Endothelial cell of umbilical vein (primary cell): ENCODE measurements around the gene SORT1. TPM values are rescaled to one million over a fixed set of nuclear protein-coding genes. Genes with fewer than 3 reads are reported as not detected.
A peak's percentile ranks its signal among the peaks of the same experiment; 100 is the strongest.

Experiments used
- BruUV-seq: library from RNA; stranded (reverse); fragments of 400-500 nt; replicated peaks from 2 replicates; lab custom pipeline; 2021; lab: Mats Ljungman, UMichigan
- CTCF ChIA-PET: fragments of 300-600, 350-600 bp; sonication (Branson Sonifier 250); formaldehyde crosslinking; loops from one replicate; lab custom pipeline; 2021; ENCODE audit warnings: antibody characterized with exemption, inconsistent platforms; lab: Charles Lee
- POLR2A ChIA-PET: fragments of 300-600, 350-600 bp; sonication (Branson Sonifier 250); formaldehyde crosslinking; loops from one replicate; lab custom pipeline; 2021; ENCODE audit warnings: antibody characterized with exemption, inconsistent platforms; lab: Charles Lee
- DNase-seq: peaks from one replicate; pipeline ENCODE4 v3.0.0-alpha.2; 2011; ENCODE audit warnings: low read depth, low spot score
- FAIRE-seq: peaks from 2 replicates; lab custom pipeline; 2011; peaks lifted over from hg19 to GRCh38; lab: Jason Lieb, UNC
- H2AFZ ChIP-seq: 2 replicates; pipeline ENCODE4 v1.6.0; 2012; ENCODE audit warnings: low read depth, low read length, control low read depth, inconsistent platforms
- H3K27ac ChIP-seq: 2 replicates; pipeline ENCODE4 v1.5.1; 2011; ENCODE audit warnings: low read depth, mild to moderate bottlenecking, control low read depth, low read length, moderate library complexity; ENCODE audit not compliant: insufficient read depth
- H3K27me3 ChIP-seq, 2 experiments: 2 replicates each; pipeline versions ENCODE4 v1.6.0 to v1.6.1; 2011; ENCODE audit warnings: low read length in 2 of 2, mixed read lengths in 1 of 2; ENCODE audit not compliant: control insufficient read depth in 2 of 2, insufficient read depth in 2 of 2
- H3K36me3 ChIP-seq, 2 experiments: 2 replicates in 1 of 2; 3 replicates in 1 of 2; pipeline ENCODE4 v1.5.1; 2011; ENCODE audit warnings: low read length in 2 of 2, mild to moderate bottlenecking in 1 of 2, moderate library complexity in 1 of 2; ENCODE audit not compliant: control insufficient read depth in 2 of 2, insufficient read depth in 2 of 2; ENCODE audit errors: extremely low read depth in 1 of 2
- H3K4me1 ChIP-seq: 3 replicates; pipeline ENCODE4 v1.5.1; 2011; ENCODE audit warnings: mild to moderate bottlenecking, low read length; ENCODE audit not compliant: control insufficient read depth, insufficient read depth; ENCODE audit errors: extremely low read depth
- H3K4me2 ChIP-seq: 2 replicates; pipeline ENCODE4 v1.6.1; 2011; ENCODE audit warnings: low read length, control low read depth, mixed read lengths; ENCODE audit not compliant: insufficient read depth
- H3K4me3 ChIP-seq, 3 experiments: fragments of 200-600 bp in 1 of 3; sonication (generic), shearing (Covaris generic) in 1 of 3; replicated peaks in 1 of 3; 2 replicates each; pipeline ENCODE4 v1.5.1; 2011 to 2016; ENCODE audit warnings: control low read depth in 3 of 3, low read length in 3 of 3, mild to moderate bottlenecking in 2 of 3, inconsistent platforms in 1 of 3, low read depth in 1 of 3, moderate library complexity in 1 of 3; ENCODE audit not compliant: insufficient read depth in 1 of 3
- H3K79me2 ChIP-seq: 2 replicates; pipeline ENCODE4 v1.6.0; 2012; ENCODE audit warnings: low read length, inconsistent platforms; ENCODE audit not compliant: control insufficient read depth, insufficient read depth
- H3K9ac ChIP-seq: replicated peaks from 2 replicates; pipeline ENCODE3; 2011; ENCODE audit warnings: low read length, control low read depth; ENCODE audit not compliant: insufficient read depth; ENCODE audit errors: extremely low read depth
- H3K9me1 ChIP-seq: replicated peaks from 3 replicates; pipeline ENCODE4 v1.6.0; 2011; ENCODE audit warnings: mild to moderate bottlenecking, low read length; ENCODE audit not compliant: control insufficient read depth, insufficient read depth; ENCODE audit errors: extremely low read depth
- H3K9me3 ChIP-seq: replicated peaks from 2 replicates; pipeline ENCODE4 v1.5.1; 2012; ENCODE audit warnings: low read length, inconsistent platforms; ENCODE audit not compliant: control insufficient read depth, insufficient read depth
- H4K20me1 ChIP-seq: replicated peaks from 2 replicates; pipeline ENCODE3; 2011; ENCODE audit warnings: mild to moderate bottlenecking, low read length; ENCODE audit not compliant: control insufficient read depth, insufficient read depth; ENCODE audit errors: extremely low read depth
- CTCF ChIP-seq, 2 donors: IDR thresholded peaks; 1 replicate in 1 of 2; 2 replicates in 1 of 2; pipeline ENCODE4 v1.5.1; 2011; ENCODE audit warnings: low read length in 2 of 2, mild to moderate bottlenecking in 2 of 2, moderate library complexity in 2 of 2, control low read depth in 1 of 2, inconsistent platforms in 1 of 2, low read depth in 1 of 2; ENCODE audit not compliant: insufficient read depth in 1 of 2; ENCODE audit errors: extremely low read depth in 1 of 2
- EZH2 ChIP-seq: IDR thresholded peaks from 2 replicates; pipeline ENCODE4 v1.6.1; 2012; ENCODE audit warnings: borderline replicate concordance, low read depth, mild to moderate bottlenecking, moderate library complexity, low read length, inconsistent platforms; ENCODE audit not compliant: severe bottlenecking
- GATA2 ChIP-seq: IDR thresholded peaks from 2 replicates; pipeline ENCODE4 v1.7.0; 2011; ENCODE audit warnings: low read depth, mild to moderate bottlenecking, moderate library complexity, mixed read lengths, low read length; ENCODE audit not compliant: insufficient read length, insufficient read depth
- JUN ChIP-seq: IDR thresholded peaks from 2 replicates; pipeline ENCODE4 v1.6.1; 2011; ENCODE audit warnings: borderline replicate concordance, low read depth; ENCODE audit not compliant: insufficient read length, insufficient read depth
- MAX ChIP-seq: IDR thresholded peaks from 2 replicates; pipeline ENCODE4 v1.6.1; 2011; ENCODE audit not compliant: insufficient read depth, insufficient read length
- MYC ChIP-seq: IDR thresholded peaks from one replicate; pipeline ENCODE4 v1.6.1; 2011; ENCODE audit warnings: mild to moderate bottlenecking, low read depth, low read length
- POLR2A ChIP-seq: IDR thresholded peaks from 2 replicates; pipeline ENCODE4 v1.6.1; 2012; ENCODE audit warnings: low read depth, mild to moderate bottlenecking, control low read depth, low read length
- dilution Hi-C: fragments of 300-500 bp; cut with MboI; formaldehyde crosslinking; loops from one replicate; pipeline ENCODE4 v1.15.0; 2019; ENCODE audit warnings: low sequenced_read_pairs; ENCODE audit not compliant: extremely low pct_ligation_motif_present
- intact Hi-C: fragments of 100-400 bp; cut with micrococcal nuclease; formaldehyde crosslinking; loops from one replicate; pipeline ENCODE4 v1.10.0; 2022
- polyA plus RNA-seq, 4 experiments: library from polyadenylated mRNA; depleted of rRNA in 3 of 4; stranded (reverse) in 3 of 4; unstranded in 1 of 4; fragments of >200 nt; gene quantifications; 2 replicates each; pipeline versions ENCODE4 v1.2.1 to v1.2.3, GENCODE V29; 2011 to 2012; ENCODE audit warnings: missing spikeins in 1 of 4
- total RNA-seq: library from RNA; stranded (reverse); gene quantifications from 2 replicates; pipeline ENCODE4 v1.2.3, GENCODE V29; 2021

SORT1 gene
- total and polyA plus RNA-seq, 2 donors (not counting 3 experiments of a cell fraction or from before 2014, with no cell fraction given) = 6.8 to 17.8 TPM

GRCh38 chr1:109444346-109444745, 46.6 kb upstream of the SORT1 start:
- dilution Hi-C loops = no loop called here
- Histone ChIP-seq H3K27me3 (peaks cover 27 to 48% of the 10 kb centered on the region in 2 experiments), H3K27ac (no peak overlapping the region), H3K9me1 (no peaks in the 10 kb centered on the region), H3K4me2 (no peak overlapping the region), H3K9me3 (no peaks in the 10 kb centered on the region), H3K4me1 (no peaks in the 10 kb centered on the region), H4K20me1 (no peaks in the 10 kb centered on the region), H2AFZ (no peak overlapping the region), H3K36me3 (no peaks in the 10 kb centered on the region), H3K4me3 (no peak overlapping the region), H3K9ac (no peak overlapping the region), H3K79me2 (no peaks in the 10 kb centered on the region)
- intact Hi-C loops = no loop called here
- ChIA-PET CTCF (no interaction called here), POLR2A (no interaction called here)
- no peak for TF ChIP-seq EZH2
- no peak for DNase-seq
- no peak for FAIRE-seq
- no TSS peak for BruUV-seq

GRCh38 chr1:109443476-109443875, 45.8 kb upstream of the SORT1 start:
- Histone ChIP-seq H3K4me3 (no peak overlapping the region), H3K36me3 (no peaks in the 10 kb centered on the region), H3K27ac (no peak overlapping the region), H2AFZ (no peak overlapping the region), H3K9me1 (no peaks in the 10 kb centered on the region), H3K9ac (no peak overlapping the region), H3K4me1 (no peaks in the 10 kb centered on the region), H4K20me1 (no peaks in the 10 kb centered on the region), H3K79me2 (no peaks in the 10 kb centered on the region), H3K27me3 (peaks cover 27 to 45% of the 10 kb centered on the region in 2 experiments), H3K9me3 (no peaks in the 10 kb centered on the region), H3K4me2 (no peak overlapping the region)
- dilution Hi-C loops = no loop called here
- intact Hi-C loops = no loop called here
- ChIA-PET POLR2A (no interaction called here), CTCF (interaction anchor here (0.7 kb wide), 1 partner anchor 26 kb away, joined by 3 read pairs; no protein-coding TSS in a partner anchor)
- TF ChIP-seq MAX (no peak), MYC (no peak), EZH2 (peak; percentile 6), CTCF (IDR thresholded peaks at IDR 0.05; ENCODE audit: extremely low read depth in 1 of 2, insufficient read depth in 1 of 2, low read depth in 1 of 2, low read length in 2 of 2) (no peak), POLR2A (no peak), JUN (no peak), GATA2 (no peak)
- no TSS peak for BruUV-seq
- FAIRE-seq (no peak), DNase-seq (no peak)
